Measurements from ENCODE around the gene ARHGAP24. TPM values are rescaled to one million over a fixed set of nuclear protein-coding genes. Genes with fewer than 3 reads are reported as not detected.

The ARHGAP24 gene
- total and polyA plus RNA-seq, 2 of the 13 experiments (the other 11 are each of a cell fraction or from before 2014, with no cell fraction given) = 0.07 to 0.55 TPM

DNA sequence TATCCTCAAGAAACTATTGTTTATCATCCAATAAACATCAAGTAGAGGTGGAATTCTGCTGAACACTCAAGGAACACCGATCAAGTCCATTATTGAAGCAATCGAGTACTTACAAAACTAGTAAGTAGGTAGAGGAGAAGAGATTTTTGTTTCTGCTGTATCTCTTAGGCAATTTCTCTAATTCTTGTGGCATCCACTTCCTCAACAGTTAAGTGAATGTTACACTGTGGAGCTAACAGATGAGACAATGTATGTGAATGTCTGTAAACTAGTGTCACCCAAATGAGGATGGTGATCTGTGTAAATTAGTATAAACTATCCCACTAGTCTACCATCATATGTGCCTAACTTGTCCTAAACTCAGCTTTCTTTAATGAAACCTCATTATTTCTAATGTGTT, 261.6 kb downstream of the ARHGAP24 start:
- POLR2A ChIA-PET = no interaction called here
- no peaks in the 10 kb centered on the region for H4K20me1 ChIP-seq (ENCODE audit: insufficient read depth, low read length)
- DNase-seq (ENCODE audit: low spot score) = no peak
- H3K36me3 ChIP-seq (replicated peaks in 1 of 2; ENCODE audit: control insufficient read depth in 1 of 2, insufficient read depth in 2 of 2, low read length in 2 of 2) = no peaks in the 10 kb centered on the region
- H3K9me3 ChIP-seq (ENCODE audit: low read length) = no peaks in the 10 kb centered on the region
- H3K4me1 ChIP-seq (ENCODE audit: insufficient read depth, low read length) = no peaks in the 10 kb centered on the region
- intact Hi-C loops (cut with micrococcal nuclease; ENCODE audit: unreplicated experiment) (no loop called here), in situ Hi-C loops (cut with HindIII; ENCODE audit: extremely low pct_ligation_motif_present, low pct_unique_long_range_greater_than_20kb) (loop anchor here (25.0 kb wide), 1 partner anchor 599 kb away; no protein-coding TSS in a partner anchor)
- no peak overlapping the region for H3K27ac ChIP-seq (ENCODE audit: extremely low read length, insufficient read depth, low read length)
- no peaks in the 10 kb centered on the region for H3K79me2 ChIP-seq (ENCODE audit: insufficient read depth, low read length)
- CTCF ChIA-PET (ENCODE audit: low intra/inter-chr PET ratio, low total read pairs) = no interaction called here
- WGBS (ENCODE audit: low lambda C conversion rate) = 58% methylated on average over 2 of the region's 2 CpGs
- no peak overlapping the region for H2AFZ ChIP-seq (ENCODE audit: low read length)
- no peaks in the 10 kb centered on the region; a peak in 1 of 5 replicates for H3K27me3 ChIP-seq (ENCODE audit: control insufficient read depth in 1 of 2, insufficient read depth in 2 of 2, low read length in 2 of 2)
- BruUV-seq (replicated peaks) = no TSS peak
- FAIRE-seq = no peak
- H3K9ac ChIP-seq (ENCODE audit: insufficient read depth, low read depth, low read length) = no peak overlapping the region
- H3K4me3 ChIP-seq (replicated peaks in 1 of 3; ENCODE audit: insufficient read depth in 1 of 3, low read depth in 2 of 3, low read length in 3 of 3) = no peak overlapping the region
- H3K4me2 ChIP-seq (ENCODE audit: low read depth, low read length) = no peak overlapping the region
- no peak for ATAC-seq
- TF ChIP-seq, protein P1, sequence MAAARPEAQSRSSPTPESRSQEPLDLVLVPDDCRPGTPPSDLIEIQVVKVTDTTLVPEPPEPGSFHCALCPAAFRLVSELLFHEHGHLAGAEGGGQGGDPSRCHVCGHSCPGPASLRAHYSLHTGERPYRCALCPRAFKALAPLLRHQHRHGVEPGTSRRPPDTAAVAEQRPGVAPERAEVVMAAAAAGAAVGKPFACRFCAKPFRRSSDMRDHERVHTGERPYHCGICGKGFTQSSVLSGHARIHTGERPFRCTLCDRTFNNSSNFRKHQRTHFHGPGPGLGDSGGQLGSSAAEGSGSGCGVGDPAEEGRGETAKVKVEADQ (CRISPR knock-in tag; IDR thresholded peaks at IDR 0.05; ENCODE audit: borderline replicate concordance) = no peak
- no peak for TF ChIP-seq MED1 (CRISPR knock-in tag; IDR thresholded peaks at IDR 0.05)
- TF ChIP-seq, protein P2, sequence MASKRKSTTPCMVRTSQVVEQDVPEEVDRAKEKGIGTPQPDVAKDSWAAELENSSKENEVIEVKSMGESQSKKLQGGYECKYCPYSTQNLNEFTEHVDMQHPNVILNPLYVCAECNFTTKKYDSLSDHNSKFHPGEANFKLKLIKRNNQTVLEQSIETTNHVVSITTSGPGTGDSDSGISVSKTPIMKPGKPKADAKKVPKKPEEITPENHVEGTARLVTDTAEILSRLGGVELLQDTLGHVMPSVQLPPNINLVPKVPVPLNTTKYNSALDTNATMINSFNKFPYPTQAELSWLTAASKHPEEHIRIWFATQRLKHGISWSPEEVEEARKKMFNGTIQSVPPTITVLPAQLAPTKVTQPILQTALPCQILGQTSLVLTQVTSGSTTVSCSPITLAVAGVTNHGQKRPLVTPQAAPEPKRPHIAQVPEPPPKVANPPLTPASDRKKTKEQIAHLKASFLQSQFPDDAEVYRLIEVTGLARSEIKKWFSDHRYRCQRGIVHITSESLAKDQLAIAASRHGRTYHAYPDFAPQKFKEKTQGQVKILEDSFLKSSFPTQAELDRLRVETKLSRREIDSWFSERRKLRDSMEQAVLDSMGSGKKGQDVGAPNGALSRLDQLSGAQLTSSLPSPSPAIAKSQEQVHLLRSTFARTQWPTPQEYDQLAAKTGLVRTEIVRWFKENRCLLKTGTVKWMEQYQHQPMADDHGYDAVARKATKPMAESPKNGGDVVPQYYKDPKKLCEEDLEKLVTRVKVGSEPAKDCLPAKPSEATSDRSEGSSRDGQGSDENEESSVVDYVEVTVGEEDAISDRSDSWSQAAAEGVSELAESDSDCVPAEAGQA (IDR thresholded peaks at IDR 0.05; ENCODE audit: low read depth) = no peak
- TF ChIP-seq, protein P2 (CRISPR knock-in tag; IDR thresholded peaks at IDR 0.05; ENCODE audit: borderline replicate concordance) = no peak

Data from HepG2 (cell line).